H1 (cell line): ENCODE data around the gene PDRG1. TPM values are rescaled to one million over a fixed set of nuclear protein-coding genes. Genes with fewer than 3 reads are reported as not detected.

Experiments used
- BCL11A ChIP-seq, 2 experiments: IDR thresholded peaks; one replicate each; pipeline ENCODE4 v1.6.1; 2011; ENCODE audit warnings: low read depth in 2 of 2, low read length in 2 of 2, mild to moderate bottlenecking in 2 of 2
- HDAC6 ChIP-seq: IDR thresholded peaks from one replicate; pipeline ENCODE4 v1.7.1; 2012; ENCODE audit warnings: low read depth, mild to moderate bottlenecking, inconsistent platforms, low read length, moderate library complexity
- JUN ChIP-seq: IDR thresholded peaks from 2 replicates; pipeline ENCODE4 v1.6.1; 2011; ENCODE audit warnings: low read depth, mild to moderate bottlenecking, improper control_type of control experiment, low read length
- NRF1 ChIP-seq: IDR thresholded peaks from 2 replicates; pipeline ENCODE4 v1.6.1; 2011; ENCODE audit warnings: mild to moderate bottlenecking, low read depth, low read length, improper control_type of control experiment
- polyA plus RNA-seq, 7 experiments: library from polyadenylated mRNA; depleted of rRNA in 3 of 7; stranded (reverse) in 5 of 7; unstranded in 2 of 7; fragments of >200 nt in 5 of 7; fragments of 200-250 nt in 2 of 7; gene quantifications; 1 replicate in 5 of 7; 2 replicates in 1 of 7; 4 replicates in 1 of 7; pipeline versions ENCODE4 v1.2.1 to v1.2.3, GENCODE V29; 2011 to 2013; ENCODE audit warnings: missing spikeins in 2 of 7, mixed read lengths in 2 of 7
- total RNA-seq: library from RNA; stranded (reverse); fragmentation: NEBNext Ultra II Directional; extraction: Animal tissue kit (Norgen Biotek cat#: 25700); gene quantifications from 2 replicates; pipeline ENCODE4 v1.2.1, GENCODE V29; 2021

The PDRG1 gene
- total and polyA plus RNA-seq, 2 of the 8 experiments (the other 6 are each of a cell fraction or from before 2014, with no cell fraction given): 14.2 to 20.8 TPM

DNA sequence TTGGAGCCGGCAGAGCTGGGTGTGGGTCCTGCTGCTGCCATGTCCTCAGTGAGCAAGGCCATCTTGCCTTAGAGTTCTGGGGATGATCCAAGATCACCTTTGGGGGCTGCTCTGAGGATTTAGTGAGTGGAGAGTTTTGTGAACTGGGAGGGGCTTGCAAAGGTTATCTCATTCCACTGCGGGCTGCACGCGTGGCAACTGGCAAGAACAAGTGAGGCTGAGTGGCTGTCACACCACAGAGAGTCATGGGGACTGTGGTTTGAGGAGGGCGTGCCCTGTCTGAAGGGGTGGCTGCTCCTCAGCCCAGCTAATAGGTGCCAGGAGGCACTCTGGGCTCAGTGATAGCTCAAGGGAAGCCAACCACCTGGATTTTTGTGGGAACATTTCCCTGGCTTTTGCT is 43.8 kb downstream of the PDRG1 start (continued):
- TF ChIP-seq HDAC6 (no peak), NRF1 (no peak), JUN (no peak), BCL11A (IDR thresholded peaks at IDR 0.05; ENCODE audit: low read depth in 2 of 2, low read length in 2 of 2) (no peak)
